ENCODE results near the gene RNF213.
"Not testable (repeated sequence)": the region's sequence is repeated elsewhere in the genome, so short reads cannot be mapped to it uniquely, and the experiment has no call there.

Gene RNF213

DNA sequence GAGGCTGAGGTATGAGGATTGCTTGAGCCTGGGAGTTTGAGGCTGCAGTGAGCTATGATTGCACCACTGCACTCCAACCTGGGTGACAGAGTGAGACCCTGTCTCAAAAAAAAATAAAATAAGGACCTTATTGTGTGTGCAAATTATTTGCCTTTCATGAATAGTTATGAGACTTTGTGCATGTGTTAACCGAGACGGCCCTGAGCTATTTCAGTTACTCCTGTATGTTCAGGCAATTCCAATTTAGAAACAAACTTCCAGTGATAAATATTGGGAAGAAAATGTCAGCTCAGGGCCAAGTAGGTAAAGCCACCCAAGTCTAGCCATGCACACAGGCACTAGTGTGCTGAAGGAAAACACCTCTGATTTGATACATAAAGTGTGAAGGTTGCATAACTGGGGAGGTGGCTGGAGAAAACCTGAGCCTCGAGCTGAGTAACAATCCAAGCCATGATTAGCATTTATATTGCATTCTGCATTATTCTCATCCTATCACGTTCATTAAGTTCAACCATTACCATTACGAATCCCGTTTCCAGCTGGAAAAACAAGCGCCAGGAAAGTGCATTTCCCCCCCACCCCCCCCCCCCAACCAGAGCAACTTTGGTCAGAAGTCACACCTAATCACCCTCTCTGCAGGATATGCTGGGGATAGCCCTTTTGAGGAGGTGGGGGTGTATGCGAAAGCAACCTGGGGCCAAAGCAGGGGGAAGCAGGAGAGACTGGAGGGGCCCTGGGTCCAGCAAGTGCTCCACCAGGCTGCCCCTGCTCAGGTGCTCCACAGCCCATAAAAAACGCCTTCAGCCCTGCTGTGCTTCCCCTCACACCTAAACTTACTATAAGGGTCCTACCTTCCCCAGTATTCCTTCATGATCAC lies 135.7 kb downstream of the RNF213 start:
- Histone ChIP-seq H3K36me3 (ENCODE audit: insufficient read depth, low read length) (peaks cover 9% of the 10 kb centered on the region; the same call in 1 of the 2 replicates), H2AFZ (ENCODE audit: low read length) (no peak overlapping the region), H3K4me1 (ENCODE audit: insufficient read depth, low read length, severe bottlenecking) (no peaks in the 10 kb centered on the region), H3K27ac (ENCODE audit: low read depth, low read length, poor library complexity, severe bottlenecking) (no peak overlapping the region), H3K79me2 (ENCODE audit: insufficient read depth, low read length) (no peaks in the 10 kb centered on the region), H3K4me3 (ENCODE audit: low read depth, low read length, poor library complexity, severe bottlenecking) (no peak overlapping the region), H3F3A (ENCODE audit: insufficient read depth, low read length) (no peaks in the 10 kb centered on the region), H3K9ac (ENCODE audit: low read length) (no peak overlapping the region), H3K9me2 (ENCODE audit: low read depth, low read length) (no peaks in the 10 kb centered on the region), H4K20me1 (ENCODE audit: insufficient read depth, low read length) (no peaks in the 10 kb centered on the region), H3K4me2 (ENCODE audit: low read length) (no peak overlapping the region), H3K27me3 (ENCODE audit: insufficient read depth, low read length) (0 out of 2 replicates have a peak, but pooled peaks cover 3% of the 10 kb centered on the region), H3K9me3 (ENCODE audit: low read length) (no peaks in the 10 kb centered on the region)
- TF ChIP-seq, protein P1, sequence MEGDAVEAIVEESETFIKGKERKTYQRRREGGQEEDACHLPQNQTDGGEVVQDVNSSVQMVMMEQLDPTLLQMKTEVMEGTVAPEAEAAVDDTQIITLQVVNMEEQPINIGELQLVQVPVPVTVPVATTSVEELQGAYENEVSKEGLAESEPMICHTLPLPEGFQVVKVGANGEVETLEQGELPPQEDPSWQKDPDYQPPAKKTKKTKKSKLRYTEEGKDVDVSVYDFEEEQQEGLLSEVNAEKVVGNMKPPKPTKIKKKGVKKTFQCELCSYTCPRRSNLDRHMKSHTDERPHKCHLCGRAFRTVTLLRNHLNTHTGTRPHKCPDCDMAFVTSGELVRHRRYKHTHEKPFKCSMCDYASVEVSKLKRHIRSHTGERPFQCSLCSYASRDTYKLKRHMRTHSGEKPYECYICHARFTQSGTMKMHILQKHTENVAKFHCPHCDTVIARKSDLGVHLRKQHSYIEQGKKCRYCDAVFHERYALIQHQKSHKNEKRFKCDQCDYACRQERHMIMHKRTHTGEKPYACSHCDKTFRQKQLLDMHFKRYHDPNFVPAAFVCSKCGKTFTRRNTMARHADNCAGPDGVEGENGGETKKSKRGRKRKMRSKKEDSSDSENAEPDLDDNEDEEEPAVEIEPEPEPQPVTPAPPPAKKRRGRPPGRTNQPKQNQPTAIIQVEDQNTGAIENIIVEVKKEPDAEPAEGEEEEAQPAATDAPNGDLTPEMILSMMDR (IDR thresholded peaks at IDR 0.05; ENCODE audit: low read length): no peak
- TF ChIP-seq EZH2 (IDR thresholded peaks at IDR 0.05; ENCODE audit: borderline replicate concordance, low read length): no peak

DNA sequence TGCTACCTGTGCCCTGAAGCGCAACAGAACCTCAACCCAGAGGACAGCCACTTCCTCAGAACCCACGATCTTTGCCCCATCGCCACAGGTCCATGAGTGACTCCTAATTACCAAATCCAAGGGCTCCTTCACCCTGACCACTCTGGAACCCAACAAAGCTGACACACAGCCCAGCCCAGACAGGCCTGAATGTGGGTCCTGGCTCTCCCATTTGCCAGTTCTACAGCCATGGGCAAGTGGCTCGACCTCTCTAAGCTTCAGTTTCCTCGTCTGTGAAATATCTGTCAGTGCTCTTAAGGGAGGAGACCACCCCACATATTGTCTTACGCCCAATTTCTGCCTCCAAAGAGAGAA lies 136.4 kb downstream of the RNF213 start:
- no peaks in the 10 kb centered on the region for H3K9me2 ChIP-seq (ENCODE audit: low read depth, low read length)
- no peaks in the 10 kb centered on the region for H3K79me2 ChIP-seq (ENCODE audit: insufficient read depth, low read length)
- H3K4me3 ChIP-seq (ENCODE audit: low read depth, low read length, poor library complexity, severe bottlenecking): no peak overlapping the region
- H3K36me3 ChIP-seq (ENCODE audit: insufficient read depth, low read length): peaks cover 8% of the 10 kb centered on the region; the same call in 1 of the 2 replicates
- no peaks in the 10 kb centered on the region for H3F3A ChIP-seq (ENCODE audit: insufficient read depth, low read length)
- H3K4me2 ChIP-seq (ENCODE audit: low read length): no peak overlapping the region
- no peaks in the 10 kb centered on the region for H3K4me1 ChIP-seq (ENCODE audit: insufficient read depth, low read length, severe bottlenecking)
- no peak overlapping the region for H3K27ac ChIP-seq (ENCODE audit: low read depth, low read length, poor library complexity, severe bottlenecking)
- no peak for TF ChIP-seq EZH2 (IDR thresholded peaks at IDR 0.05; ENCODE audit: borderline replicate concordance, low read length)
- TF ChIP-seq, protein P1 (IDR thresholded peaks at IDR 0.05; ENCODE audit: low read length): no peak
- no peaks in the 10 kb centered on the region for H3K9me3 ChIP-seq (ENCODE audit: low read length)
- no peaks in the 10 kb centered on the region for H4K20me1 ChIP-seq (ENCODE audit: insufficient read depth, low read length)
- no peak overlapping the region for H3K9ac ChIP-seq (ENCODE audit: low read length)
- H2AFZ ChIP-seq (ENCODE audit: low read length): no peak overlapping the region
- H3K27me3 ChIP-seq (ENCODE audit: insufficient read depth, low read length): 0 out of 2 replicates have a peak, but pooled peaks cover 3% of the 10 kb centered on the region

DNA sequence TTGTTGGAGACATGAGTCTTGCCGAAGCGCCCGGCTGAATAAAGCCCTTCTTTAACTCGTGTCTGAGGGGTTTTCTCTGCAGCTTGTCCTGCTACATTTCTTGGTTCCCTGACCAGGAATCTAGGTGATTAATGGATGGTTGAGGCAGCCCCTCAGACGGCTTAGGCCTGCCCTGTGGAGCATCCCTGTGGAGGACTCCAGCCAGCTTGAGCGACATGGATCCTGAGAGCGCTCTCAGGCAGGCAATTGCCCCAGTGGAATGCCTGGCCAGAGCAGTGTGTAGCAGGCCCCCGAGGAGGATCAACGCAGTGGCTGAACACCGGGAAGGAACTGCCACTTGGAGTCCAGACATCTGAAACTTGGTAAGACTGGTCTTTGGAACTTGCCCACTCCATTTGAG lies 137.0 kb downstream of the RNF213 start:
- Histone ChIP-seq H3K27ac (ENCODE audit: low read depth, low read length, poor library complexity, severe bottlenecking) (no peak overlapping the region), H3K9me2 (ENCODE audit: low read depth, low read length) (no peaks in the 10 kb centered on the region), H3K9ac (ENCODE audit: low read length) (no peak overlapping the region), H2AFZ (ENCODE audit: low read length) (no peak overlapping the region), H3K4me2 (ENCODE audit: low read length) (no peak overlapping the region), H3K9me3 (ENCODE audit: low read length) (no peaks in the 10 kb centered on the region), H3K27me3 (ENCODE audit: insufficient read depth, low read length) (0 out of 2 replicates have a peak, but pooled peaks cover 3% of the 10 kb centered on the region), H3K36me3 (ENCODE audit: insufficient read depth, low read length) (peaks cover 5% of the 10 kb centered on the region; the same call in 1 of the 2 replicates), H3K4me1 (ENCODE audit: insufficient read depth, low read length, severe bottlenecking) (no peaks in the 10 kb centered on the region), H4K20me1 (ENCODE audit: insufficient read depth, low read length) (no peaks in the 10 kb centered on the region), H3K79me2 (ENCODE audit: insufficient read depth, low read length) (no peaks in the 10 kb centered on the region), H3K4me3 (ENCODE audit: low read depth, low read length, poor library complexity, severe bottlenecking) (no peak overlapping the region), H3F3A (ENCODE audit: insufficient read depth, low read length) (no peaks in the 10 kb centered on the region)
- TF ChIP-seq EZH2 (IDR thresholded peaks at IDR 0.05; ENCODE audit: borderline replicate concordance, low read length): no peak
- TF ChIP-seq, protein P1 (IDR thresholded peaks at IDR 0.05; ENCODE audit: low read length): no peak

DNA sequence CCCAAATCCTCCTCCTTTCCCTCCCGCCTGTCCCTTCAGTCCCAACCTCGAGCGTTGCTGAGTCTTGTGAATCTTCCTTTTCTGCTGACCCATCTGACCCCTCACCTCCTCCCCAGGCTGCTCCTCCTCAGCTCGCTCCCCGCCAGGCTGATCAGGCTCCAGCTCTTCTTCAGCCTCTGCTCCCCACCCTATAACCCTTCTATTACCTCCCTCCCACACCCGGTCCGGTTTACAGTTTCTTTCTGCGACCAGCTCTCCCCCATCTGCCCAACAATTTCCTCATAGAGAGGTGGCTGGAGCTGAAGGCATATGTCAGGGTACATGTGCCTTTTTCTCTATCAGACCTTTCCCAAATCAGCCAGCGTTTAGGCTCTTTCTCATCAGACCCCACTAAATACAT lies 140.4 kb downstream of the RNF213 start:
- not testable (repeated sequence) for H3K9me3 ChIP-seq (ENCODE audit: low read length); H3K9ac ChIP-seq (ENCODE audit: low read length); H3K4me1 ChIP-seq (ENCODE audit: insufficient read depth, low read length, severe bottlenecking); H3K27ac ChIP-seq (ENCODE audit: low read depth, low read length, poor library complexity, severe bottlenecking); H3K79me2 ChIP-seq (ENCODE audit: insufficient read depth, low read length); H3K4me3 ChIP-seq (ENCODE audit: low read depth, low read length, poor library complexity, severe bottlenecking); H2AFZ ChIP-seq (ENCODE audit: low read length); H3F3A ChIP-seq (ENCODE audit: insufficient read depth, low read length); H4K20me1 ChIP-seq (ENCODE audit: insufficient read depth, low read length); H3K36me3 ChIP-seq (ENCODE audit: insufficient read depth, low read length); H3K9me2 ChIP-seq (ENCODE audit: low read depth, low read length); H3K4me2 ChIP-seq (ENCODE audit: low read length); H3K27me3 ChIP-seq (ENCODE audit: insufficient read depth, low read length)

DNA sequence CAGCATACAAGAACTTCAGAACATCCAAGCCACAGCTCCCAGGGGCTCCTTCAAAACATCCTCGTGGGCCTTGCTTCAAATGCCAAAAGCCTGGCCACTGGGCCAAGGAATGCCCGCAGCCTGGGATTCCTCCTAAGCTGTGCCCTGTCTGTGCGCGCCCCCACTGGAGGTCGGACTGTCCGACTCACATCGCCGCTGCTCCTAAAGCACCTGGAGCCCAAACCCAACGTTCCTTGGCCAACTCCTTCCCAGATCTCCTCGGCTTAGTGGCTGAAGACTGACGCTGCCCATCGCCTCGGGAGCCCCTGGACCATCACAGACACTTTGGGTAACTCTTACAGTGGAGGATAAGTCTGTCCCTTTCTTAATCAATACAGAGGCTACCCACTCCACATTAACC lies 141.4 kb downstream of the RNF213 start:
- H3K9me3 ChIP-seq (ENCODE audit: low read length); H4K20me1 ChIP-seq (ENCODE audit: insufficient read depth, low read length); H3K4me2 ChIP-seq (ENCODE audit: low read length); H3K9ac ChIP-seq (ENCODE audit: low read length); H3K79me2 ChIP-seq (ENCODE audit: insufficient read depth, low read length); H3K27me3 ChIP-seq (ENCODE audit: insufficient read depth, low read length); H3K36me3 ChIP-seq (ENCODE audit: insufficient read depth, low read length); H3K4me3 ChIP-seq (ENCODE audit: low read depth, low read length, poor library complexity, severe bottlenecking); H3F3A ChIP-seq (ENCODE audit: insufficient read depth, low read length); H3K9me2 ChIP-seq (ENCODE audit: low read depth, low read length); H3K4me1 ChIP-seq (ENCODE audit: insufficient read depth, low read length, severe bottlenecking); H3K27ac ChIP-seq (ENCODE audit: low read depth, low read length, poor library complexity, severe bottlenecking); H2AFZ ChIP-seq (ENCODE audit: low read length): not testable (repeated sequence)
